K562 (cell line): Measurements from ENCODE around the gene CYP17A1. TPM values are rescaled to one million over a fixed set of nuclear protein-coding genes. Genes with fewer than 3 reads are reported as not detected.
"Not testable (repeated sequence)": the region's sequence is repeated elsewhere in the genome, so short reads cannot be mapped to it uniquely, and the experiment has no call there.

ENCODE experiments used
- ATAC-seq: fragments of 200-7000 bp; cut with Tn5 transposase; 3 replicates; pipeline ENCODE4 v1.9.1; 2020; ENCODE audit warnings: moderate library complexity
- BruUV-seq: library from RNA; stranded (reverse); fragments of 400-500 nt; replicated peaks from 2 replicates; lab custom pipeline; 2021; lab: Mats Ljungman, UMichigan
- CTCF ChIA-PET: fragments of 300-600 bp; formaldehyde crosslinking; extraction: SDS; loops from one replicate; lab custom pipeline; 2021; ENCODE audit warnings: low intra/inter-chr PET ratio; lab: Yijun Ruan, JAX
- POLR2A ChIA-PET: fragments of 300-600, 350-650 bp; sonication (Branson Sonifier 250); formaldehyde crosslinking; extraction: SDS; loops from one replicate; lab custom pipeline; 2021; ENCODE audit warnings: antibody characterized with exemption, inconsistent platforms; lab: Yijun Ruan, JAX
- DNase-seq, 4 experiments: peaks; one replicate each; pipeline versions ENCODE4 v3.0.0 to v3.0.0-alpha.2; 2011 to 2018; ENCODE audit warnings: low spot score in 3 of 4, mixed read lengths in 3 of 4; ENCODE audit errors: extremely low read depth in 1 of 4
- FAIRE-seq: peaks from 2 replicates; lab custom pipeline; 2011; peaks lifted over from hg19 to GRCh38; lab: Jason Lieb, UNC
- H2AFZ ChIP-seq: 2 replicates; pipeline ENCODE4 v1.6.0; 2011; ENCODE audit warnings: low read depth, low read length, control low read depth, inconsistent platforms
- H3K27ac ChIP-seq: fragments of 200-600 bp; 3 replicates; pipeline ENCODE4 v1.8.0; 2011; ENCODE audit warnings: low read depth, mild to moderate bottlenecking, control low read depth, inconsistent platforms, low read length, moderate library complexity, mixed read lengths; ENCODE audit errors: extremely low read depth
- H3K27me3 ChIP-seq, 2 experiments: fragments of 300-600 bp in 1 of 2; 2 replicates in 1 of 2; 3 replicates in 1 of 2; pipeline versions ENCODE4 v1.6.0 to v1.8.0; 2011; ENCODE audit warnings: inconsistent platforms in 2 of 2, low read length in 2 of 2, mild to moderate bottlenecking in 1 of 2, mixed read lengths in 1 of 2, moderate library complexity in 1 of 2; ENCODE audit not compliant: control insufficient read depth in 2 of 2, insufficient read depth in 2 of 2
- H3K36me3 ChIP-seq: fragments of 300-600 bp; 3 replicates; pipeline ENCODE4 v1.8.0; 2011; ENCODE audit warnings: mild to moderate bottlenecking, low read length, inconsistent platforms; ENCODE audit not compliant: control insufficient read depth, insufficient read depth
- H3K4me1 ChIP-seq, 2 experiments: fragments of 200-600 bp in 1 of 2; replicated peaks in 1 of 2; 2 replicates in 1 of 2; 3 replicates in 1 of 2; pipeline versions ENCODE4 v1.5.1 to v1.8.0; 2011; ENCODE audit warnings: inconsistent platforms in 2 of 2, low read length in 2 of 2, mild to moderate bottlenecking in 1 of 2, mixed read lengths in 1 of 2, moderate library complexity in 1 of 2; ENCODE audit not compliant: control insufficient read depth in 2 of 2, insufficient read depth in 2 of 2
- H3K4me2 ChIP-seq: 2 replicates; pipeline ENCODE4 v1.6.1; 2011; ENCODE audit warnings: low read length, control low read depth, inconsistent platforms, mixed read lengths; ENCODE audit not compliant: insufficient read depth
- H3K4me3 ChIP-seq: fragments of 200-600 bp; sonication (generic), shearing (Covaris generic); 2 replicates; pipeline ENCODE4 v1.5.1; 2016; ENCODE audit warnings: control low read depth, inconsistent platforms
- H3K79me2 ChIP-seq: fragments of 200-600 bp; 3 replicates; pipeline ENCODE4 v1.8.0; 2011; ENCODE audit warnings: low read length, inconsistent platforms; ENCODE audit not compliant: control insufficient read depth, insufficient read depth
- H3K9ac ChIP-seq, 2 experiments: 2 replicates each; pipeline versions ENCODE4 v1.6.0 to v1.6.1; 2011; ENCODE audit warnings: low read depth in 2 of 2, low read length in 2 of 2, control low read depth in 1 of 2, inconsistent platforms in 1 of 2, mild to moderate bottlenecking in 1 of 2, mixed read lengths in 1 of 2; ENCODE audit not compliant: insufficient read depth in 1 of 2
- H3K9me1 ChIP-seq: one replicate; pipeline ENCODE4 v1.6.0; 2011; ENCODE audit warnings: inconsistent platforms, mild to moderate bottlenecking, low read length, moderate library complexity; ENCODE audit not compliant: control insufficient read depth, insufficient read depth
- H3K9me3 ChIP-seq: replicated peaks from 2 replicates; pipeline ENCODE4 v1.5.1; 2011; ENCODE audit warnings: low read depth, low read length, inconsistent platforms; ENCODE audit not compliant: control insufficient read depth, insufficient read depth
- H4K20me1 ChIP-seq: replicated peaks from 2 replicates; pipeline ENCODE4 v1.6.1; 2011; ENCODE audit warnings: low read length, inconsistent platforms, mixed read lengths; ENCODE audit not compliant: control insufficient read depth, insufficient read depth
- DDX20 ChIP-seq: fragments of 450-650 bp; IDR thresholded peaks from 2 replicates; pipeline ENCODE4 v1.6.1; 2016; ENCODE audit warnings: missing genetic modification characterization, low read depth, mild to moderate bottlenecking, missing compliant biosample characterization, moderate library complexity
- ELF4 ChIP-seq: fragments of 450-650 bp; formaldehyde crosslinking; IDR thresholded peaks from 2 replicates; pipeline ENCODE4 v1.4.0; 2022; ENCODE audit warnings: missing genetic modification characterization
- FUS ChIP-seq: fragments of 200-400 bp; formaldehyde crosslinking; optimal IDR thresholded peaks from 2 replicates; pipeline ENCODE3; 2017; ENCODE audit warnings: low read depth, low read length
- SNRNP70 ChIP-seq: fragments of 200-400 bp; formaldehyde crosslinking; optimal IDR thresholded peaks from 2 replicates; pipeline ENCODE3; 2017; ENCODE audit warnings: low read depth, low read length
- YY1 ChIP-seq, 3 experiments: IDR thresholded peaks; 2 replicates each; pipeline ENCODE4 v1.6.1; 2011; ENCODE audit warnings: low read length in 2 of 3, mild to moderate bottlenecking in 2 of 3, moderate library complexity in 2 of 3, borderline replicate concordance in 1 of 3, control low read depth in 1 of 3, low read depth in 1 of 3; ENCODE audit not compliant: insufficient read depth in 3 of 3, insufficient replicate concordance in 2 of 3, control insufficient read depth in 1 of 3, insufficient read length in 1 of 3; ENCODE audit errors: extremely low read depth in 1 of 3
- ZNF561 ChIP-seq: fragments of 450-650 bp; formaldehyde crosslinking; conservative IDR thresholded peaks from 2 replicates; pipeline ENCODE4 v1.4.0; 2020; ENCODE audit warnings: mild to moderate bottlenecking, moderate library complexity
- WGBS: fragments of 100-300 bp; shearing (Covaris generic); methylation state at CpG from one replicate; pipeline ENCODE4 v1.1.6; 2016; ENCODE audit warnings: low coverage, mixed read lengths; ENCODE audit not compliant: insufficient coverage; ENCODE audit errors: missing lambda C conversion rate; 5-methylcytosine and 5-hydroxymethylcytosine counted together
- in situ Hi-C: fragments of 300-500 bp; cut with MboI; formaldehyde crosslinking; loops from 4 replicates; pipeline ENCODE4 v1.15.0; 2018; ENCODE audit warnings: inconsistent platforms, mixed read lengths
- intact Hi-C: fragments of 100-400 bp; cut with micrococcal nuclease; formaldehyde crosslinking; loops from 2 replicates; pipeline ENCODE4 v1.14.2; 2022
- polyA plus RNA-seq, 8 experiments: library from polyadenylated mRNA; depleted of rRNA in 4 of 8; stranded (reverse) in 5 of 8; unstranded in 3 of 8; fragments of >200 nt; fragmentation: Nextera tagmentation in 2 of 8; fragmentation: Illumina TruSeq in 1 of 8; extraction: Ambion mirVana in 2 of 8; extraction: Trizol in 1 of 8; gene quantifications; 2 replicates each; pipeline versions ENCODE4 v1.2.1 to v1.2.3, GENCODE V29; 2011 to 2014; ENCODE audit warnings: inconsistent platforms in 1 of 8, missing spikeins in 1 of 8
- total RNA-seq, 7 experiments: library from RNA; depleted of rRNA in 6 of 7; stranded (reverse); fragments of >200 nt in 6 of 7; fragmentation: Illumina TruSeq in 2 of 7; extraction: Trizol in 2 of 7; gene quantifications; 2 replicates each; pipeline versions ENCODE4 v1.2.1 to v1.2.3, GENCODE V29; 2011 to 2021; ENCODE audit warnings: low replicate concordance in 1 of 7
- TF ChIP-seq, protein P1 (sequence below), 3 experiments: fragments of 200-800 bp in 1 of 3; sonication (Bioruptor generic) in 1 of 3; sonication (generic) in 1 of 3; formaldehyde crosslinking in 1 of 3; IDR thresholded peaks; 2 replicates each; pipeline versions ENCODE4 v1.6.1 to v1.8.0; 2016 to 2022; ENCODE audit warnings: mild to moderate bottlenecking in 2 of 3, missing compliant biosample characterization in 2 of 3, missing genetic modification characterization in 2 of 3, missing genetic modification reagents in 1 of 3

Gene CYP17A1
- total and polyA plus RNA-seq, 9 of the 15 experiments (the other 6 are each of a cell fraction or from before 2014, with no cell fraction given): 2.3 TPM; not detected in 8

- TF ChIP-seq, protein P1, sequence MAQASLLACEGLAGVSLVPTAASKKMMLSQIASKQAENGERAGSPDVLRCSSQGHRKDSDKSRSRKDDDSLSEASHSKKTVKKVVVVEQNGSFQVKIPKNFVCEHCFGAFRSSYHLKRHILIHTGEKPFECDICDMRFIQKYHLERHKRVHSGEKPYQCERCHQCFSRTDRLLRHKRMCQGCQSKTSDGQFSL (CRISPR knock-in tag; IDR thresholded peaks at IDR 0.05): no peak
- TF ChIP-seq, protein P1 (tag; IDR thresholded peaks at IDR 0.05): no peak
- TF ChIP-seq YY1 (IDR thresholded peaks at IDR 0.05; ENCODE audit: borderline replicate concordance in 1 of 3, control insufficient read depth in 1 of 3, extremely low read depth in 1 of 3, insufficient read depth in 3 of 3, insufficient read length in 1 of 3, insufficient replicate concordance in 2 of 3, low read depth in 1 of 3, low read length in 2 of 3) (no peak), SNRNP70 (no peak), DDX20 (tag) (no peak), ELF4 (CRISPR knock-in tag) (no peak), ZNF561 (CRISPR knock-in tag) (no peak), FUS (no peak)
Measured at GRCh38 chr10:102822222-102822621, 15.0 kb downstream of the CYP17A1 start (continued).

DNA sequence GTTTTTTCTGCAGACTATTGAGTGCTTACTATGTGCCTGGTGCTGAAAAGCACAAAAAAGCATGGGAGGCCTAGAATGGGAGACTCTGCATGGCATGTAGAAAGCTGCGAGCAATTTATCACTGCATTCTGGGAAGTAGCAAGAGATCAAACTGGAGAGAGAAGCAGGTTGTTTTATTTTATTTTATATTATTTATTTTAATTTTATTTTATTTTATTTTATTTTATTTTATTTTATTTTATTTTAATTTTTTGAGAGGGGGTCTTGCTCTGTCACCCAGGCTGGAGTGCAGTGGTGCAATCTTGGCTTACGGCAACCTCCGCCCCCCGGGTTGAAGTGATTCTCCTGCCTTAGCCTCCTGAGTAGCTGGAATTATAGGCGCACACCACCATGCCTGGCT lies 17.2 kb downstream of the CYP17A1 start:
- H3K27me3 ChIP-seq, H4K20me1 ChIP-seq, H3K4me3 ChIP-seq, BruUV-seq, FAIRE-seq, H2AFZ ChIP-seq, DNase-seq, H3K27ac ChIP-seq, H3K79me2 ChIP-seq, POLR2A ChIA-PET, H3K36me3 ChIP-seq, H3K9me3 ChIP-seq, H3K4me2 ChIP-seq, H3K9ac ChIP-seq, H3K9me1 ChIP-seq, ATAC-seq, intact Hi-C loops, CTCF ChIA-PET, in situ Hi-C loops: not testable (repeated sequence)
- peaks cover 9 to 11% of the 10 kb centered on the region in 2 experiments for H3K4me1 ChIP-seq
- 98% methylated on average over 5 of the region's 5 CpGs for WGBS
